GM19395 (cell line): ENCODE measurements around the gene STARD3NL.
A peak's percentile ranks its signal among the peaks of the same experiment; 100 is the strongest.
"Not testable (repeated sequence)": the region's sequence is repeated elsewhere in the genome, so short reads cannot be mapped to it uniquely, and the experiment has no call there.

Experiments
- ATAC-seq: cut with Tn5 transposase; IDR thresholded peaks from one replicate; pipeline ENCODE4 v1.9.1; 2021; ENCODE audit warnings: mild to moderate bottlenecking, moderate library complexity; ENCODE audit not compliant: unreplicated experiment

The STARD3NL gene, protein sequence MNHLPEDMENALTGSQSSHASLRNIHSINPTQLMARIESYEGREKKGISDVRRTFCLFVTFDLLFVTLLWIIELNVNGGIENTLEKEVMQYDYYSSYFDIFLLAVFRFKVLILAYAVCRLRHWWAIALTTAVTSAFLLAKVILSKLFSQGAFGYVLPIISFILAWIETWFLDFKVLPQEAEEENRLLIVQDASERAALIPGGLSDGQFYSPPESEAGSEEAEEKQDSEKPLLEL

DNA sequence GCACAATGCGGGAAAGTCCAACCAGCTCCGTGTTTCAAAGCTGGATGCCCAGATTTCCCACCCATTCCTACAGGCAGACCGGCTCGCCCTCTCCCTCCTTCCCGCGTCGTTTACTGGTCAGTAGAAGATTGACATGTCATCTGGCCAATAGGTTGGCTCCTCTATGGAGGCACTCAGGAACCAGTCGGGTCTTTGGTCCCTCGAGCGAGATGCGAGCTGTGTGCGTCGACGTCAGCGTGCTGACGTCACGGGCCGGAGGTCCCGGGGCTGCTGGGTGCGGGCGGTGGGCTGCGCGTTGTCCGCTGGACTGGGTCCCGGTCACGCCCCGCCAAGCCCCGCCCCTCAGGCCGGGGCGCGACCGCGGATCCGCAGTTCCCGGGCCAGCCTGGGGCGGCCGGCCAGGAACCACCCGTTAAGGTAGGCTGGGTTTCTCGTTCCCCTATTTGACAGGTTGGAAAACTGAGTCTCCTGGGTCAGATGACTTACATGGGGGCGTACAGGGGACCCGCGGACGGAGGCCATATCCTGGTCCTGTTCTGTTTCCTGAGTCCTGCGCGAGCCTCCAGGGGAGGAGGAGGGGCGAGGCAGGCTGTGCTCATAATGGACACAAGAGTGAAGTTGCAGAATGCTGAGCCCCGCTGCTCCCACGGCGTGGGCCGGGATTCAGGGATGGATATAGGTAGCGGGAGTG lies at the start of gene STARD3NL:
Gene STARD3NL, plus strand, starts transcription at position 242 of the 691 bp plus-strand sequence. CDS start 29,260 bp downstream, outside the sequence.
- ATAC-seq: peak; percentile 99

DNA sequence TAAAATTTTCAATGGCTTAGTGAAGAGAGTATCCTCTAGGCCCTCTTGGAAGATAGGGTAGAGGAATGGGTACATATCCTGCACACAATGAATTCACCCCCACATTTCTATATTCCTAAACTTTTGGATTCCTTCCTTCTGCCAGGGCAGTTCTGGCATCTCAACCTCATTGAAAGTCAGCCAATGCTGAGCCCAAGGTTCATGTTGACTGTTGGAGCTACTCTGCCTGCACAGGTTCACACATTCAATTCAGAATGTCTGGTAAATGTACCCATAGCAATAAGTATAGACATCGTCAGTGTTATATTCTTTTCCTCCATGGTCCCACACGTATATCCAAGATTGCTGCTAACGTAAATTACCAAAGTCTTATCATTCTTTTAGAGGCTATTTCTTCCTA lies 48.9 kb upstream of the STARD3NL start:
- ATAC-seq: no peak

DNA sequence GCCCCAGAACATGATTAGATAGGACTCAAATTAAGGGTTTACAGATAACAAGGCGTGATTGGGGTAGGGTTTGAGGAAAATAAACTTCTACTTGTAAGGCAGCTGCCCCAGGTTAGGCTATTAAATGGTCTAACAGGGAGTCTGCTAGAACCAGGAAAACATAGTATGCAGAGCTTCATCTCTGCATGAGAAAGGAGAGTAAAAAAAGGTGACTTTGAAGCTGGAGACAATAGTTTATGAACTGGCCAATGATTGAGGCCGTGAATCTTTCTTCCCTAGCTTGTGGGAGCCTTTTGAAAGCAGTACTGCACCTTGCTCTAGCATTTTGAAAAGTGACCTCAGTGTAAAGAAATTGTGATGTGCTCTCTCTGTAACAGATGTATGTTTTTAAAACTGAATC lies 48.5 kb upstream of the STARD3NL start:
- no peak for ATAC-seq

DNA sequence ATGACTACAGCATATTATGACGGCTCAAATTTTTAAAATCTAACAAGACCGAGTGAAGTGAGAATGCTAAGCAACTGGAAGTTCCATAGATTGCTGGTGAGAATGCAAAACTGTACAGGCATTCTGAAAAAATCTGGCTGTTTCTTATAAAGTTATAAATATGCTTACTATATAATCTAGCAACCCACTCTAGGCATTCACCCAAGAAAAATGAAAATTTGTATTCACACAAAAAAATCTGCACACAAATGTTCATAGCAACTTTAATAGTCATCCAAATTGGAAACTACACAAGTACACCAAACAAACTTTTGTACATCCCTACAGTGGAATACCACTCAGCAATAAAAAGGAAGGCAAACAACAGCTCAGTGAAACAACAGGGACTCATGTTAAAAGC lies 39.9 kb upstream of the STARD3NL start:
- no peak for ATAC-seq

DNA sequence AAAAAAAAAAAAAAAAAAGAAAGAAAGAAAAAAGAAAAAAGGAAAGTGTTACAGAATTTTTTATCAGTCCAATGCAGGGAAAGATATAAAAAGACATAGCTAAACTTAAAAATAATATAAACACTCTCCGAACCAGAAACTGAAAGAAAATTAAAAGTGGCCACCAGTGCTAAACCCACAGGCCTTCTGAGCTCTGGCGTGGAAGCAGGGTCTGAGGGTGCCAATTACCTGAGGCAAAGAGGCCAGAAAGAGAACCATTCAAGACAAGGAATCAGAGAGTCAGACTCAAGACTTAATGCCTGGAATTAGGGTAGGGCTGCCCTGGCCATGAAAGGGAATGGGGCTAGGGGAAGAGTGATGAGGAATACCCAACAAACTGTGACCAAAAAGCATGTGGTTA lies 36.9 kb upstream of the STARD3NL start:
- no peak for ATAC-seq

DNA sequence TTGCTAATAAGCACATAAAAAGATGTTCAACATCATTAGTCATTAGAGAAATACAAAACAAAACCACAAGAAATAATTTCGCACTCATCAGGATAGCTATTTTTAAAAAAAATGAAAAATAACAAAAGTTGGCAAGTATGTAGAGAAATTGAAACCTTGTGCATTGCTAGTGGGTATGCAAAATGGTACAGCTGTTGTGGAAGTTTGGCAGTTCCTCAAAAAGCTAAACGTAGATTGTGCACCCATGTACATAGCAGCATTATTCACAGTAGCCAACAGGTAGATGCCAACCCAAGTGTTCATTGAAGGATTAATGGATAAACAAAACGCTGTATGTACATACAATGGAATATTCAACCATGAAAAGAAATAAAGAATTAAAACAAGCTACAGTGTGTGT lies 35.3 kb upstream of the STARD3NL start:
- ATAC-seq: peak; percentile 83

DNA sequence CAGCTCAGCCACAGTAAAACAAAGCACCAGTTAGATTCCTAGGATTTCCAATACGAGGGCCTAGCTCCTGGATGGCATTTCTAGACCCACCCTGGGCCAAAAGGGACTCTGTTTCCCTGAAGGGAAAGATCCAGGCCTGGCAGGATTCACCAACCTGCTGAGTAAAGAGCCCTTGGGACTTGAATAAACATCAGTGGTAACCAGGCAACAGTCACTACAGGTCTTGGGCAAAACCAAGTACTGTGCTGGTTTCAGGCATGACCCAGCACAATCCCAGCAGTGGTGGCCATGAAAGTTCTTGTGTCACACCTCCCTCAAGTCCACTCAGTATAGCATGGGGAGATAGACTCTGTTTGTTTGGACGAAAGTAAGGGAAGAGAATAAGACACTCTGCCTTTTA lies 31.0 kb upstream of the STARD3NL start:
- ATAC-seq: no peak

DNA sequence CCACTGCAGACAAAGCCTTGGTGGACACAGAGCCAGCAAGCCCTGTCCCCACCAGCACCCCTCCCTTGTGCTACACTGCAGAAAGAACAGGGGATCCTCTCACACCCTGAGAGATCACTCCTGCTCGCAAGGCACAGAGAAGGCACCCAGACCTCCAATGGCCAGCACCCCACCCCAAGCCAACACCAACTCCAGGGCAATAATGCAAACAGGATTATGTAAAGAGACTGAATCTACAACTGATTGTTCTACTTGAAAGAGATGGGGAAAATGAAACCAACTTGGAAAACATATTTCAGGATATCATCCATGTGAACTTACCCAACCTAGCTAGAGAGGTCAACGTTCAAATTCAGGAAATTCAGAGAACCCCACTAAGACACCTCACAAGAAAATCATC lies 26.5 kb upstream of the STARD3NL start:
- no peak for ATAC-seq

DNA sequence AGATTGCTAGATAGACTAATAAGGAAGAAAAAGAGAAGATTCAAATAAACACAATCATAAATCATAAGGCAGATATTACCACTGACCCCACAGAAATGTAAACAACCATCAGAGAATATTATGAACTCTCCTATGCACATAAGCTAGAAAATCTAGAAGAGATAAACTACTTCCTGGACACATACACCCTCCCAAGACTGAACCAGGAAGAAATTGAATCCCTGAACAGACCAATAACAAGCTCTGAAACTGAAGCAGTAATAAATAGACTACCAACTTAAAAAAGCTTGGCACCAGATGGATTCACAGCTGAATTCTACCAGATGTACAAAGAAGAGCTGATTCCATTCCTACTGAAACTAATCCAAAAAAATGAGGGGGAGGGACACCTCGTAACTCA lies 24.5 kb upstream of the STARD3NL start:
- ATAC-seq: no peak

DNA sequence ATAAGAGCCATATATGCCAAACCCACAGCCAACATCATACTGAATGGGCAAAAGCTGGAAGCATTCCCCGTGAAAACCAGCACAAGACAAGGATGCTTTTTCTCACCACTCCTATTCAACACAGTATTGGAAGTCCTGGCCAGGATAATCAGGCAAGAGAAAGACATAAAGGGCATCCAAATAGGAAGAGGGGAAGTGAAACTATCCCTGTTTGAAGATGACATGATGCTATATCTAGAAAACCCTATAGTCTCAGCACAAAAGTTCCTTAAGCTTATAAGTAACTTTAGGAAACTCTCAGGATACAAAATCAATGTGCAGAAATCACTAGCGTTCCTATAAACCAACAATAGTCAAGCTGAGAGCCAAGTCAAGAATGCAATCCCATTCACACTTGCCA lies 23.8 kb upstream of the STARD3NL start:
- ATAC-seq: no peak

DNA sequence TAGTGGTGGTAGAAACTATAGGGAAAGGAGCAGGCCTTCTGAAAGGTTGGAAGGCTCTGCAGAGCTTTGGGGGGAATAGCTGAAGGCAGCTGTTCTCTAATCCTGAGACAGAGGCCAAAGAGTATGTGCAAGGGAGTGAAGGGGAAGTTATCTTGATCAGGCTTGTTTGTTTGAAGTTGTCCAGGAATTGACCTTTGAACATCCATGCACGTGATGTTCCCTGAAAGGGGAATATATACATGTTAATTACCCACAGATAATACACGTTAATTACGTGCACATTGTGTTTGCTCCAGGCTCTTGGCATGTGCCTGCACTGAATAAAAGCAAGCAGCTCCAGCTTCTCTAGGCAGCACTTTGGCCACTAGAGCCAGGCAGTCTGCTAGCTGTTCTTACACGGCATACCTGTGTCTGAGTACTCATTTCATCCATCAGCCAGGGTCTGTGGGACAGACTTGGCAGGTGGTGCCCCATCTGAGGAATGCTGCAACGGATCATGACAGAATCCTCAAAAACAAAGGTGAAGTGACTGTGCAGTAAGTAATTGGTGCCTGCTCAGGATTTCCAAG lies 18.0 kb upstream of the STARD3NL start:
- no peak for ATAC-seq

DNA sequence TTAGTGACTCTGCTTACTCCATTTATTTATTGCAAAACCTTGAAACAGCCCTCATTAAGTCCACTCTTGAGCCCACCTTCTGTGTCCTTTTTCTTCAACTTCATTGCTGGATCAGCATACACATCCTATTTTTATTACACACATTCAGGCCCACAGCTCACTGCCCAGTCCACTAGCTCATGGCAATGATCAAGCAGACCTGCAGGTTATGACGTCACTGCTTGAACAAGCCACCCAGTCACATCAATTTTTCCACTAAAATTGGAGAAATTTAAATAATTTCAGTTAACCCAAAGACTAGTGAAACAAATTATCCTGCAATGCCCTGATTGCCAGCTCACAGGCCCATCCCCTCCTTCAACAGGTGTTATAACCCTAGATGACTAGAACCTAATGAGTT lies 16.0 kb upstream of the STARD3NL start:
- no peak for ATAC-seq

DNA sequence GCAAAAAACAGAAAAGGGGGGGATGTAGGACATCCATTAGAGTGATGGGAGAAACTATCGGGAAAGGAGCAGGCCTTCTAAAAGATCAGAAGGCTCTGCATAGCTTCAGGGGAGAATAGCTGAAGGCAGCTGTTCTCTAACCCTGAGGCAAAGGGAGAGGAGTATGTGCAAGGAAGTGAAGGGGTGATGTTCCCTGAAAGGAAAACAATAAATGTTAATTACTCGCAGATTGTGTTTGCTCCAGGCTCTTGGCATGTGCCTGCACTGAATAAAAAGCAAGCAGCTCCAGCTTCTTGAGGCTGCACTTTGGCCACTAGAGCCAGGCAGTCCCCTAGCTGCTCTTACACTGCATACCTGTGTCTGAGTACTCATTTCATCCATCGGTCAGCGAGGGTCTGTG lies 14.4 kb upstream of the STARD3NL start:
- no peak for ATAC-seq

DNA sequence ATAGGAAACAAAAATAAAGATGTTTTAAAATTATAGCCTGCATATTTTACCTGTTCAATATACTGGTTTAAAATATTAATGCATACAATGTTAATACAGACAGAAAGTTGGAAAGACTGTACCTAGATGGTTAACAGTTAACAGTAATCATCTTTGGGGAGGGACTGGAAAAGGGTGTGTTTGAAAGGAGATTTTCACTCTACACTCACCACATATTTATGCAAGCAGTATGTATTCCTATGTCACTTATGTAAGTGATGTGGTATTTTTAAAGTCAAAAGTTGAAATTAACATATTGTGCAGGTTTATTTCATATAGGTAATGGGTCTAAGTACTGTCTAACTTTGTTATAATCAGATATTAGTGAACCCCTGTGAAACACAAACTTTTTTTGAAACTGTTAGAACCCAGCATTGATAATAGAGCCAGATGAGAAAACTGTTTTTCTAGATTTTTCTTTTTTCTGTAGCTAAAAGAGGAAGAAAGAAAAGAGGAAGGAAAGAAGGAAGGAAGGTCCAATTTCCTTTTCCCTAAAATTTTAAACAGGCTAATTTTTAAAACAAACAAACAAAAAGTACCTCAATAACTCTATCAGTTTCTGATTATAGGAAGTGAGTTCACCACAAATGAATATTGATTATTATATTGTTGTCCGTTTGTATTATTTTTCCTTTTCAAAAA lies 9.0 kb upstream of the STARD3NL start:
- no peak for ATAC-seq

DNA sequence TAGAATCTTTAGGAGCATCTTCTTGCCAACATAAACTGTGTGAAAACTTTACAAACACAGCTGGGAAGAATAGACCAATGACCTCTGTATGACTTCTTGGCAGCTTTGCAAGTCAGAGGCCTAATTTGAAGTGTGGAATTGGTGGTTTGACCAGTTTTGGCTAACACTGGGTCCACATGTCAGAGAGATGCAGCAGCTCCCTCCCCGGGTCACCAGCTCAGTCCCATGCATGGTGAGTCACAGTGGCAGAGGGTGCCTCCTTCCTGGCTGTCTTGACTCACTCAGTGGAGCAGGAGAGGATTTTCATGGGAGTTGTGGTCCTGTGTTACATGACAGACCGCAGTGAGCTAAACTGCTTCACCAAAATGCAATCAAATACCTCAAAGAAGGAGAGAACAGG lies 8.2 kb upstream of the STARD3NL start:
- peak; percentile 46 for ATAC-seq

DNA sequence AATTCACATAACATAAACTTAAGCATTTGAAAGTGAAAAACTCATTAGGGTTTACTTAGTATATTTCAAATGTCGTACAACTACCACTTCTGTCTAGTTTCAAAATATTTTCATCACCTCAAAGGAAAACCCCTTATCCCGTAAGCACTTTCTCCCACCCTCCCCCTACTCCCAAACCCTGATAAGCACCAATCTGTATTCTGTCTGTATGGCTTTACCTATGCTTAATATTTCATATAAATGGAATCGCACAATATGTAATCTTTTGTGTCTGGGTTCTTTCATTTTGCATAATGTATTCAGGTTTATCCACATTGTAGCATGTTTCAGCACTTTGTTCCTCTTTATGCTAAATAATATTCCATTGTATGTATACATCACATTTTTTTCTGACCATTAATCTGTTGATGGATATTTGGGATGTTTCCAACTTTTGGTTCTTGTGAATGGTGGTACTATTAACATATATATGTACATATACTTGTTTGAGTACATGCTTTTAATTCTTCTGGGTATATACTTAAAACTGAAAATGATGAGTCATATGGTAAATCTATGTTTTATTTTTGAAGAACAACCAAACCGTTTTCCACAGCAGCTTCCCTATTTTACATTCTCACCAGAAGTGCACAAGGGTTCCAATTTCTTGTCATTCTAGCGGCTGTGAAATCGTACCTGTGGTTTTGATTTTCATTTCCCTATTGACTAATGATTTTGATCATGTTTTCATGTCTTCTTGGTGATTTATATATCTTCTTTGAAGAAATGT lies 6.2 kb upstream of the STARD3NL start:
- ATAC-seq: peak; percentile 81

DNA sequence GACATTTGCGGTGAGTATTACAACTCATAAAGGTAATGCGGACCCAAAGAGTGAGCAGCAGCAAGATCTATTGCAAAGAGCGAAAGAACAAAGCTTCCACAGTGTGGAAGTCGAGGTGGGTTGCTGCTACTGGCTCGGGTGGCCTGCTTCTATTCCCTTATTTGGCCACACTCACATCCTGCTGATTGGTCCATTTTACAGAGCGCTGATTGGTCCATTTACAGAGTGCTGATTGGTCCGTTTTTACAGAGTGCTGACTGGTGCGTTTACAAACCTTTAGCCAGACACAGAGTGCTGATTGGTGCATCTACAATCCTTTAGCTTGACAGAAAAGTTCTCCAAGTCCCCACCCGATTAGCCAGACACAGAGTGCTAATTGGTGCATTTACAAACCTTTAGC lies 2.5 kb upstream of the STARD3NL start:
- not testable (repeated sequence) for ATAC-seq

DNA sequence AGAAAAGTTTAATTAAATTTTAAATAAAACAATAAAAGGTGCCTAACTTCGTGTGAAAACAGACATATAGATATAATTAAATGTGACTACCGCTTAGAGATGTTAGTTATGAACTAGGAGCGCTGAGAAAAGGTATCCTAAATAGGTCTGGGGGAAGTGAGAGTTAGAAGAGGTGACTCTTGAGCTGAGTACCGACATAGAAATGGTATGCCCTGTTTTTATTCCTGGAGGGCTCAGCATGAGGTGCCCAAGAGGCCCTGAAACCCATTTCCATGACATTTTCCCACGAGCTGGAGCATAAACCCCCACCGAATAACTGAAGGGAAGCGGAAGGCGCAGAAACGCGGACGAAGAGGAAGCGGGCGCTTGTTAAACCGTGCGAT lies 433 bp upstream of the STARD3NL start:
- no peak for ATAC-seq

DNA sequence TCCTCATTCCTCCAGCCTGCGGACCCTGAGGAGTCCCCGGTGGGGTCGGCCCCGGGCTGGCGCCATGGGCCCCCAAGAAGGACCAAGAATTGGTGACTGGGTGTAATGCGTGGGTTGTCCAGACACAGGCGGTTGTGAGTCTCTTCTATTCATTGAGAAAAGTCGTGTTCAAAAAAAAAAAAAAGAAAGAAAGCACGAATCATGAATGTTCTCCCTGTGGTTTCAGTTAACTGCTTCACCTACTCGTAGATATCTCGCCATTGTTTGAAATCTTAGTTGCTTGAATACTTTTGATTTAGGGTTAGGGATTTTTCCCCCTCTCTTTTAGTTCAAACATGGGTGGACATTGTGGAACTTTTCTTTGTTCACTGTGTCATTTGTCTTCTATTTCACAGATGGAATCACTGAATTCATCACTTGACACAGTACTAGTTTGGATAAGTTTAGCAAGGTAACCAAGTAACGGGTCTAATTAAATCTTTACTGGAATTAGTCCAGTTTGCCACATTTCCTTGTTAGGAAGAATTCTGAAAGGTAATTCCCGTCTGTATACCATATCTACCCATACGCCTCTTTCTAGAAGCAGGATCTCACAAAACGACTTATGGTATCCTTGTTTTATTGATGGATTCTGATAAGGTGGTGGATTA lies 775 bp downstream of the STARD3NL start:
- ATAC-seq: peak; percentile 44

DNA sequence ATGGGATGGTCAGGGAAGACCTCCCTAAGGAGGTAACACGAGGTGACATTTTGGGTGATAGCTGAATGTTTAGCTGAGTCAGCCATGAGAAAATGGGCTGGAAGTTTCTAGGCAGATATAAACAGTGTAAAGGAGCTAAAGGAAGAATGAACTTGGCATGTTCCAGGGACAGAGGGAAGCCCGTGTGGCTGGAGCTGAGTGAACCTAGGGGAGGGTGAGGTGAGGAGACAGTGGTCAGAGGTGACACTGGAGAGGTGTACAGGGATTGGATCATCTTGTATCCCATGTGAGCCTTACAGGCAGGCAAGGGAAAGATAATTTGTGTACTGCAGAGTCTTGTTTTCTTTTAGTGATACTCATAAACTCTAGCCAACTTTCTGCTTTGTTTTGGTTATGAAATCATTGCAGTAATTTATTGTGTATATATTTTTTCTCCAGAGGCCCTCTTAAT lies 1.8 kb downstream of the STARD3NL start:
- no peak for ATAC-seq

DNA sequence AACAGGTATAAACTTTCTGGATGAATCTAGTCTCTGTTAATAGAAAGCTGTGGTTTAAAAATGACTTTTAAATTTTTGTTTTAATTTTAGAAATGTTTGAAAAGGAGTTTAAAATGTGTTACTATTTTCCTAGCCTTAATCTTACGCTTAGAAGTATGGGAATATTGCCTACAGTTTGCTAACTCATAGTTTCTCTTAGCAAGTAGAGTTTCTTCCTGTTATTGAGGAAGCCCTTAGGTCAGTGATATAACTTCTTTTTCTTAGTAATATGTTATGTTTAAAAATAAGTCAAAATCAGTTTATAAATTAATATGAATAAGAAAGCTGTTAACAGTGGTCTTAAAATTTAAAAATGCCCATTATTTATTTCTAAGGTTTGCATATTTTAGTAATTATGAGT lies 3.1 kb downstream of the STARD3NL start:
- no peak for ATAC-seq
